H9 (cell line): ENCODE data around the gene TAGLN. TPM values are rescaled to one million over a fixed set of nuclear protein-coding genes. Genes with fewer than 3 reads are reported as not detected.

ENCODE experiments used
- DNase-seq: peaks from one replicate; pipeline ENCODE4 v3.0.0-alpha.2; 2017
- H2AFZ ChIP-seq: one replicate; pipeline ENCODE4 v1.6.1; 2013; ENCODE audit warnings: mild to moderate bottlenecking, low read length, control low read depth, moderate library complexity
- H2AK5ac ChIP-seq: 2 replicates; pipeline ENCODE4 v1.6.1; 2013; ENCODE audit warnings: low read length, control low read depth, mixed read lengths; ENCODE audit not compliant: insufficient read length
- H2BK120ac ChIP-seq: one replicate; pipeline ENCODE4 v1.6.1; 2013; ENCODE audit warnings: low read depth, mild to moderate bottlenecking, low read length, control low read depth, inconsistent platforms; ENCODE audit not compliant: poor library complexity, severe bottlenecking
- H2BK12ac ChIP-seq: 2 replicates; pipeline ENCODE4 v1.6.1; 2013; ENCODE audit warnings: low read length, control low read depth, mixed read lengths, low read depth; ENCODE audit not compliant: insufficient read length
- H2BK15ac ChIP-seq: 2 replicates; pipeline ENCODE4 v1.6.1; 2013; ENCODE audit warnings: low read depth, low read length, control low read depth
- H2BK20ac ChIP-seq: one replicate; pipeline ENCODE4 v1.6.1; 2013; ENCODE audit warnings: low read depth, mild to moderate bottlenecking, low read length, control low read depth, inconsistent platforms; ENCODE audit not compliant: poor library complexity, severe bottlenecking
- H2BK5ac ChIP-seq: 2 replicates; pipeline ENCODE4 v1.6.1; 2013; ENCODE audit warnings: low read length, control low read depth, mixed read lengths; ENCODE audit not compliant: insufficient read length
- H3K14ac ChIP-seq: 2 replicates; pipeline ENCODE4 v1.6.1; 2013; ENCODE audit warnings: low read length, control low read depth; ENCODE audit not compliant: insufficient read depth
- H3K18ac ChIP-seq: 2 replicates; pipeline ENCODE4 v1.6.1; 2013; ENCODE audit warnings: low read depth, mild to moderate bottlenecking, mixed read lengths, low read length, control low read depth; ENCODE audit not compliant: insufficient read length
- H3K23ac ChIP-seq: 2 replicates; pipeline ENCODE4 v1.6.1; 2013; ENCODE audit warnings: low read length, control low read depth, mixed read lengths, low read depth; ENCODE audit not compliant: insufficient read length
- H3K23me2 ChIP-seq: 2 replicates; pipeline ENCODE4 v1.6.1; 2013; ENCODE audit warnings: low read depth, mild to moderate bottlenecking, mixed read lengths, low read length, control low read depth; ENCODE audit not compliant: insufficient read length, poor library complexity, severe bottlenecking
- H3K27ac ChIP-seq: 2 replicates; pipeline ENCODE4 v1.5.1; 2013; ENCODE audit warnings: low read length, control low read depth, mixed read lengths, low read depth; ENCODE audit not compliant: insufficient read length
- H3K27me3 ChIP-seq: 2 replicates; pipeline ENCODE4 v1.6.1; 2013; ENCODE audit warnings: low read length, control low read depth, inconsistent platforms; ENCODE audit not compliant: insufficient read depth
- H3K4ac ChIP-seq: 2 replicates; pipeline ENCODE4 v1.6.1; 2013; ENCODE audit warnings: low read depth, mild to moderate bottlenecking, control low read depth, inconsistent platforms, low read length, moderate library complexity
- H3K4me1 ChIP-seq: 2 replicates; pipeline ENCODE4 v1.6.1; 2013; ENCODE audit warnings: low read length, control low read depth, inconsistent platforms; ENCODE audit not compliant: insufficient read depth
- H3K4me2 ChIP-seq: 2 replicates; pipeline ENCODE4 v1.6.1; 2013; ENCODE audit warnings: low read length, control low read depth, mixed read lengths; ENCODE audit not compliant: insufficient read length, insufficient read depth
- H3K56ac ChIP-seq: 2 replicates; pipeline ENCODE4 v1.6.1; 2013; ENCODE audit warnings: low read depth, mild to moderate bottlenecking, mixed read lengths, low read length, control low read depth; ENCODE audit not compliant: insufficient read length
- H3K79me1 ChIP-seq: 2 replicates; pipeline ENCODE4 v1.6.1; 2013; ENCODE audit warnings: low read depth, mild to moderate bottlenecking, moderate library complexity, low read length, control low read depth, inconsistent platforms; ENCODE audit not compliant: insufficient read depth, poor library complexity, severe bottlenecking
- H3K79me2 ChIP-seq: 2 replicates; pipeline ENCODE4 v1.6.1; 2013; ENCODE audit warnings: low read length, control low read depth, inconsistent platforms; ENCODE audit not compliant: insufficient read depth
- H3K9ac ChIP-seq: 2 replicates; pipeline ENCODE4 v1.6.1; 2013; ENCODE audit warnings: low read length, control low read depth, mixed read lengths; ENCODE audit not compliant: insufficient read length; ENCODE audit errors: extremely low read depth
- H3K9me3 ChIP-seq: one replicate; pipeline ENCODE4 v1.6.1; 2013; ENCODE audit warnings: low read depth, low read length, inconsistent platforms; ENCODE audit not compliant: control insufficient read depth
- H3T11ph ChIP-seq: one replicate; pipeline ENCODE4 v1.6.1; 2013; ENCODE audit warnings: mild to moderate bottlenecking, low read length, control low read depth, inconsistent platforms
- H4K20me1 ChIP-seq: one replicate; pipeline ENCODE4 v1.6.1; 2013; ENCODE audit not compliant: control insufficient read depth, insufficient read length, insufficient read depth
- H4K5ac ChIP-seq: 2 replicates; pipeline ENCODE4 v1.6.1; 2013; ENCODE audit warnings: low read depth, mild to moderate bottlenecking, mixed read lengths, low read length, control low read depth; ENCODE audit not compliant: insufficient read length
- H4K8ac ChIP-seq: replicated peaks from 2 replicates; pipeline ENCODE4 v1.6.1; 2013; ENCODE audit warnings: low read length, control low read depth, mixed read lengths, low read depth; ENCODE audit not compliant: insufficient read length
- H4K91ac ChIP-seq: 2 replicates; pipeline ENCODE4 v1.6.1; 2013; ENCODE audit warnings: low read depth, mild to moderate bottlenecking, moderate library complexity, mixed read lengths, low read length, control low read depth; ENCODE audit not compliant: insufficient read length
- H3K27ac Mint-ChIP-seq, 3 experiments: 2 replicates in 2 of 3; 3 replicates in 1 of 3; pipeline ENCODE4 v1.8.0; 2020 to 2021; ENCODE audit warnings: mixed read lengths in 3 of 3, mild to moderate bottlenecking in 1 of 3, moderate library complexity in 1 of 3
- H3K27me3 Mint-ChIP-seq: 2 replicates; pipeline ENCODE4 v1.8.0; 2021; ENCODE audit warnings: low read depth, mild to moderate bottlenecking, moderate library complexity, mixed read lengths
- H3K36me3 Mint-ChIP-seq, 3 experiments: 2 replicates in 2 of 3; 3 replicates in 1 of 3; pipeline ENCODE4 v1.8.0; 2020 to 2021; ENCODE audit warnings: low read depth in 3 of 3, mixed read lengths in 3 of 3; ENCODE audit not compliant: insufficient read depth in 1 of 3
- H3K4me1 Mint-ChIP-seq, 2 experiments: 2 replicates each; pipeline ENCODE4 v1.8.0; 2020; ENCODE audit warnings: mixed read lengths in 2 of 2
- H3K4me3 Mint-ChIP-seq, 2 experiments: 2 replicates in 1 of 2; 3 replicates in 1 of 2; pipeline ENCODE4 v1.8.0; 2020 to 2021; ENCODE audit warnings: mild to moderate bottlenecking in 2 of 2, mixed read lengths in 2 of 2, moderate library complexity in 1 of 2
- H3K9me3 Mint-ChIP-seq, 2 experiments: 2 replicates in 1 of 2; 3 replicates in 1 of 2; pipeline ENCODE4 v1.8.0; 2020; ENCODE audit warnings: mild to moderate bottlenecking in 2 of 2, mixed read lengths in 2 of 2, moderate library complexity in 1 of 2
- CTCF ChIP-seq: fragments of 200-600 bp; sonication (generic); conservative IDR thresholded peaks from 3 replicates; pipeline ENCODE4 v1.8.0; 2021; ENCODE audit warnings: antibody characterized with exemption, mild to moderate bottlenecking
- WGBS: extraction: QIAGEN DNeasy Blood & Tissue Kit; methylation state at CpG from one replicate; pipeline ENCODE4 v1.1.7; 2013; ENCODE audit warnings: missing lambda C conversion rate, low lambda C conversion rate, mixed read lengths; ENCODE audit not compliant: insufficient read length; ENCODE audit errors: extremely low coverage; 5-methylcytosine and 5-hydroxymethylcytosine counted together
- total RNA-seq: library from RNA; stranded (reverse); gene quantifications from 2 replicates; pipeline ENCODE4 v1.2.1, GENCODE V29; 2021

TAGLN gene
- total RNA-seq, 1 experiment from 2014 or later: 176 TPM

- no peak overlapping the region for H2AFZ ChIP-seq
- H3K79me2 ChIP-seq: no peaks in the 10 kb centered on the region
- H4K20me1 ChIP-seq: no peaks in the 10 kb centered on the region
- no peak overlapping the region for H4K5ac ChIP-seq
- Mint-ChIP-seq H3K9me3 (no peaks in the 10 kb centered on the region), H3K36me3 (peaks cover 9 to 69% (median 29%) of the 10 kb centered on the region in 3 experiments), H3K27ac (no peak overlapping the region; a peak in 1 of 7 replicates), H3K27me3 (no peaks in the 10 kb centered on the region), H3K4me1 (peaks cover 3 to 6% of the 10 kb centered on the region in 2 experiments), H3K4me3 (no peak overlapping the region)
- H3K9me3 ChIP-seq: no peaks in the 10 kb centered on the region
- H2BK15ac ChIP-seq: no peak overlapping the region
- no peak overlapping the region for H3K27ac ChIP-seq
- no peaks in the 10 kb centered on the region for H3K27me3 ChIP-seq
- H3K18ac ChIP-seq: no peak overlapping the region
- no peak overlapping the region for H4K91ac ChIP-seq
- no peak overlapping the region for H2BK120ac ChIP-seq
- no peak overlapping the region for H3K4ac ChIP-seq
- no peak overlapping the region for H2AK5ac ChIP-seq
- H2BK12ac ChIP-seq: no peak overlapping the region
- DNase-seq: no peak
- no peaks in the 10 kb centered on the region for H3K23me2 ChIP-seq
- no peak overlapping the region for H2BK5ac ChIP-seq
- H3K23ac ChIP-seq: no peak overlapping the region
- no peak overlapping the region for H3K4me2 ChIP-seq
- H3T11ph ChIP-seq: no peak overlapping the region
- H4K8ac ChIP-seq: no peak overlapping the region
- H3K4me1 ChIP-seq: no peaks in the 10 kb centered on the region
- H3K9ac ChIP-seq: no peak overlapping the region
- H2BK20ac ChIP-seq: no peak overlapping the region
- H3K14ac ChIP-seq: no peak overlapping the region
- no peak overlapping the region for H3K56ac ChIP-seq
- no peak for TF ChIP-seq CTCF
- H3K79me1 ChIP-seq: no peaks in the 10 kb centered on the region
- WGBS: no CpG with 5 or more reads among the region's 17 CpGs
Measured at GRCh38 chr11:117223741-117224689, 24.8 kb downstream of the TAGLN start.
